Natural killer cell (primary cell): ENCODE results near the gene EYA4. TPM values are rescaled to one million over a fixed set of nuclear protein-coding genes. Genes with fewer than 3 reads are reported as not detected.

Experiments used
- ATAC-seq, 3 donors: fragments of 150-1000 bp in 2 of 3; fragments of 200-7000 bp in 1 of 3; cut with Tn5 transposase; 1 replicate in 1 of 3; 2 replicates in 2 of 3; pipeline ENCODE4 v1.10.0; 2021; ENCODE audit warnings: mild to moderate bottlenecking in 2 of 3, moderate library complexity in 2 of 3
- DNase-seq, 2 donors: peaks; one replicate each; pipeline versions ENCODE4 v3.0.0 to v3.0.0-alpha.2; 2013 to 2021; ENCODE audit warnings: mixed read lengths in 1 of 2
- H3K27ac ChIP-seq: one replicate; pipeline ENCODE4 v1.5.1; 2013; ENCODE audit warnings: mild to moderate bottlenecking, low read length
- H3K27me3 ChIP-seq: one replicate; pipeline ENCODE4 v1.6.1; 2013; ENCODE audit warnings: low read length; ENCODE audit not compliant: control insufficient read depth, insufficient read depth
- H3K36me3 ChIP-seq: one replicate; pipeline ENCODE4 v1.6.1; 2013; ENCODE audit warnings: low read length; ENCODE audit not compliant: control insufficient read depth, insufficient read depth
- H3K4me1 ChIP-seq: one replicate; pipeline ENCODE4 v1.6.1; 2013; ENCODE audit warnings: low read length; ENCODE audit not compliant: control insufficient read depth, insufficient read depth
- H3K4me3 ChIP-seq: one replicate; pipeline ENCODE4 v1.5.1; 2013; ENCODE audit warnings: low read length
- H3K9me3 ChIP-seq: one replicate; pipeline ENCODE4 v1.6.1; 2013; ENCODE audit warnings: low read length; ENCODE audit not compliant: control insufficient read depth, insufficient read depth
- H3K27ac Mint-ChIP-seq, 2 donors: one replicate each; pipeline ENCODE4 v1.8.0; 2022; ENCODE audit warnings: mild to moderate bottlenecking in 2 of 2, mixed read lengths in 2 of 2, moderate library complexity in 1 of 2
- H3K27me3 Mint-ChIP-seq, 2 donors: one replicate each; pipeline ENCODE4 v1.8.0; 2022; ENCODE audit warnings: low read depth in 2 of 2, mixed read lengths in 2 of 2
- H3K36me3 Mint-ChIP-seq: one replicate; pipeline ENCODE4 v1.8.0; 2022; ENCODE audit warnings: mixed read lengths
- H3K4me1 Mint-ChIP-seq, 2 donors: one replicate each; pipeline ENCODE4 v1.8.0; 2022; ENCODE audit warnings: mixed read lengths in 2 of 2
- H3K4me3 Mint-ChIP-seq: one replicate; pipeline ENCODE4 v1.8.0; 2022; ENCODE audit warnings: mild to moderate bottlenecking, moderate library complexity, mixed read lengths
- H3K9me3 Mint-ChIP-seq, 2 donors: one replicate each; pipeline ENCODE4 v1.8.0; 2022; ENCODE audit warnings: mixed read lengths in 2 of 2
- CTCF ChIP-seq: fragments of 200-600 bp; IDR thresholded peaks from one replicate; pipeline ENCODE4 v1.8.0; 2022; ENCODE audit warnings: antibody characterized with exemption
- WGBS: methylation state at CpG from one replicate; pipeline ENCODE4 v1.1.7; 2013; ENCODE audit warnings: missing lambda C conversion rate; ENCODE audit not compliant: insufficient coverage; 5-methylcytosine and 5-hydroxymethylcytosine counted together
- intact Hi-C: fragments of 100-400 bp; cut with micrococcal nuclease; formaldehyde crosslinking; loops from one replicate; pipeline ENCODE4 v1.14.2; 2022
- total RNA-seq, 4 donors: library from RNA; stranded (reverse); fragments of 120-200 nt in 1 of 4; gene quantifications; one replicate each; pipeline versions ENCODE4 v1.2.3 to v1.2.4, GENCODE V29; 2013 to 2022

The EYA4 gene
- total RNA-seq, 3 donors from 2014 or later (not counting 1 experiment from before 2014, with no cell fraction given) = not detected

- no peak overlapping the region for H3K4me3 Mint-ChIP-seq
- H3K4me3 ChIP-seq = no peak overlapping the region
- H3K4me1 Mint-ChIP-seq = no peaks in the 10 kb centered on the region
- no peak for DNase-seq
- H3K27ac Mint-ChIP-seq = no peak overlapping the region
- no peaks in the 10 kb centered on the region for H3K27me3 Mint-ChIP-seq
- intact Hi-C loops = no loop called here
- no peaks in the 10 kb centered on the region for H3K36me3 Mint-ChIP-seq
- peaks cover 3 to 7% of the 10 kb centered on the region in 2 donors for H3K9me3 Mint-ChIP-seq
- WGBS = 77% methylated on average over 1 of the region's 1 CpG
- H3K27me3 ChIP-seq = no peaks in the 10 kb centered on the region
- H3K4me1 ChIP-seq = no peaks in the 10 kb centered on the region
- no peak for ATAC-seq
- no peak overlapping the region for H3K27ac ChIP-seq
- no peak for TF ChIP-seq CTCF
- no peaks in the 10 kb centered on the region for H3K36me3 ChIP-seq
- no peaks in the 10 kb centered on the region for H3K9me3 ChIP-seq
Observed at GRCh38 chr6:133463790-133464189, 222.6 kb downstream of the EYA4 start.

GRCh38 chr6:133466680-133467079, 225.5 kb downstream of the EYA4 start:
- no peak for ATAC-seq
- Histone ChIP-seq H3K4me3 (no peak overlapping the region), H3K9me3 (no peaks in the 10 kb centered on the region), H3K27ac (no peak overlapping the region), H3K36me3 (no peaks in the 10 kb centered on the region), H3K4me1 (no peaks in the 10 kb centered on the region), H3K27me3 (no peaks in the 10 kb centered on the region)
- Mint-ChIP-seq H3K4me3 (no peak overlapping the region), H3K9me3 (peaks cover 3 to 7% of the 10 kb centered on the region in 2 donors), H3K4me1 (no peaks in the 10 kb centered on the region), H3K27me3 (no peaks in the 10 kb centered on the region), H3K36me3 (no peaks in the 10 kb centered on the region), H3K27ac (no peak overlapping the region)
- no peak for TF ChIP-seq CTCF
- intact Hi-C loops = no loop called here
- no peak for DNase-seq
- 82% methylated on average over 4 of the region's 4 CpGs for WGBS

GRCh38 chr6:133467231-133467981, 226.2 kb downstream of the EYA4 start:
- Mint-ChIP-seq H3K4me3 (no peak overlapping the region), H3K4me1 (no peaks in the 10 kb centered on the region), H3K27me3 (no peaks in the 10 kb centered on the region), H3K9me3 (peaks cover 3 to 7% of the 10 kb centered on the region in 2 donors), H3K36me3 (no peaks in the 10 kb centered on the region), H3K27ac (no peak overlapping the region)
- no peaks in the 10 kb centered on the region for H3K4me1 ChIP-seq
- no peaks in the 10 kb centered on the region for H3K9me3 ChIP-seq
- TF ChIP-seq CTCF = no peak
- no peaks in the 10 kb centered on the region for H3K36me3 ChIP-seq
- no peak overlapping the region for H3K4me3 ChIP-seq
- no peaks in the 10 kb centered on the region for H3K27me3 ChIP-seq
- ATAC-seq (no peak), DNase-seq (no peak)
- intact Hi-C loops = no loop called here
- H3K27ac ChIP-seq = no peak overlapping the region

- Histone ChIP-seq H3K27me3 (no peaks in the 10 kb centered on the region), H3K4me1 (no peaks in the 10 kb centered on the region), H3K27ac (no peak overlapping the region), H3K36me3 (no peaks in the 10 kb centered on the region), H3K9me3 (no peaks in the 10 kb centered on the region), H3K4me3 (no peak overlapping the region)
- H3K27ac Mint-ChIP-seq = no peak overlapping the region
- no peak for ATAC-seq
- H3K4me1 Mint-ChIP-seq = no peaks in the 10 kb centered on the region
- DNase-seq = no peak
- no peaks in the 10 kb centered on the region for H3K27me3 Mint-ChIP-seq
- no CpG with 5 or more reads among the region's 2 CpGs for WGBS
- intact Hi-C loops = no loop called here
- no peaks in the 10 kb centered on the region for H3K36me3 Mint-ChIP-seq
- no peak overlapping the region for H3K4me3 Mint-ChIP-seq
- H3K9me3 Mint-ChIP-seq = peaks cover 3 to 7% of the 10 kb centered on the region in 2 donors
- TF ChIP-seq CTCF = no peak
Observed at GRCh38 chr6:133467982-133468380, 226.8 kb downstream of the EYA4 start.
